BLaER1 treated with 17β-estradiol and CSF1 and Interleukin-3, amounts not matched to agents 10 nM and 100 nM (cell line): ENCODE results near the gene VDAC2.
A peak's percentile ranks its signal among the peaks of the same experiment; 100 is the strongest.

Experiments
- H3K27ac ChIP-seq, 11 experiments: shearing (Covaris generic); formaldehyde crosslinking; 2 replicates each; pipeline ENCODE4 v1.8.1; 2022
- H3K27me3 ChIP-seq, 11 experiments: shearing (Covaris generic); formaldehyde crosslinking; 2 replicates each; pipeline ENCODE4 v1.8.1; 2022
- H3K36me3 ChIP-seq, 11 experiments: shearing (Covaris generic); formaldehyde crosslinking; 2 replicates each; pipeline ENCODE4 v1.8.1; 2022
- H3K4me1 ChIP-seq, 10 experiments: shearing (Covaris generic); formaldehyde crosslinking; 2 replicates each; pipeline ENCODE4 v1.8.1; 2022
- H3K4me2 ChIP-seq, 11 experiments: shearing (Covaris generic); formaldehyde crosslinking; 2 replicates each; pipeline ENCODE4 v1.8.1; 2022
- H3K4me3 ChIP-seq, 10 experiments: shearing (Covaris generic); formaldehyde crosslinking; 2 replicates each; pipeline ENCODE4 v1.8.1; 2022
- H3K9ac ChIP-seq, 11 experiments: shearing (Covaris generic); formaldehyde crosslinking; 2 replicates each; pipeline ENCODE4 v1.8.1; 2022
- H3K9me3 ChIP-seq, 11 experiments: shearing (Covaris generic); formaldehyde crosslinking; replicated peaks in 1 of 11; 2 replicates each; pipeline ENCODE4 v1.8.1; 2022
- H4K20me1 ChIP-seq, 11 experiments: shearing (Covaris generic); formaldehyde crosslinking; 2 replicates each; pipeline ENCODE4 v1.8.1; 2022
- Cebpa-rat ChIP-seq, 11 experiments: shearing (Covaris generic); IDR thresholded peaks; 2 replicates each; pipeline ENCODE4 v1.8.1; 2022

Gene VDAC2

DNA sequence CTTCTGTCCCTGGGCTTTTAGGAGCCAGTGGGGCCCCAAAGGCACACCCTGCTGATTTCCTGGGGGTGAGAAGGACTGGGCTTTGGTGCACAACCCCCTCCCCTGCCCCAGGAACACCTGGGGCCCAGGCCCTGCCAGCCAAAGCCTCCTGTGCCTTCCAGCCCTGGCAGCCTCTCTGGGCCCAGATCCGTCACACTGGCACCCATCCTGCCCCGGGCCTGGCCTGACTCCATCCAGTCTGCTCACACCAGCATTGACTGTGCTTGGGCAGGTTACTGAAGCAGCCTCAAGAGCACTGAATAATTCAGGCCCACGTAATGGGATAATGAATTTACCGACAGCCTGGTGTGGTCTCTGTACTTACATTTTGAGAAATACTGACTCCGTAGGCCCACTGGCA lies 37.2 kb downstream of the VDAC2 start:
- H3K36me3 ChIP-seq, result no peaks in the 10 kb centered on the region
- H3K4me1 ChIP-seq, result peaks cover 0 to 18% (median 12%) of the 10 kb centered on the region in 10 experiments; a peak in 13 of 20 replicates
- no peaks in the 10 kb centered on the region for H4K20me1 ChIP-seq
- peaks cover 6 to 14% (median 9%) of the 10 kb centered on the region in 11 experiments for H3K9me3 ChIP-seq
- no peak overlapping the region for H3K9ac ChIP-seq
- peak overlapping the region in 3 of 11 experiments; percentile 13 to 58 (median 53); a peak in 3 of 22 replicates for H3K4me2 ChIP-seq
- H3K27ac ChIP-seq, result no peak overlapping the region
- H3K27me3 ChIP-seq, result no peaks in the 10 kb centered on the region
- H3K4me3 ChIP-seq, result no peak overlapping the region
- TF ChIP-seq Cebpa-rat (IDR thresholded peaks at IDR 0.05), result no peak

DNA sequence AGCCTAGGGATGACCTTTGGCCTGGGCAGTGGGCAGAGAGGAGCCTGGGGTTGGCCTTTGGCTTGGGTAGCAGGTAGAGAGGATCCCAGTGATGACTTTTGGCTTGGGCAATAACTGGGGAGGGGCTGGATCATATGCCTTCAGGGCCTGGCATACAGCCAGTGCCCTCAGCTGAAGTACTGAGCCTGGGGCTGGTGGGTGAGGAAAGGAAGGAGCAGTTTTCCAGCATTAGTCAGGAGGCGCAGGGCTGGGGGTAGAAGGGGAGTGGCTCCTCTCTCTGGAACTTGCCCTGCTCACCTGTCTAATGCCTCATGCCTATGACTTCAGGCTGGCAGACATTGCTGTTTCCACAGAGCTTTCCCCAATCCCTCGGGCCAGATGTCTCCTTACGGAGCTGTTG lies 40.3 kb downstream of the VDAC2 start:
- H3K4me1 ChIP-seq, result peaks cover 0 to 15% (median 12%) of the 10 kb centered on the region in 10 experiments; a peak in 13 of 20 replicates
- TF ChIP-seq Cebpa-rat (IDR thresholded peaks at IDR 0.05), result no peak
- H3K4me2 ChIP-seq, result no peak overlapping the region
- no peak overlapping the region for H3K4me3 ChIP-seq
- H3K27me3 ChIP-seq, result no peaks in the 10 kb centered on the region
- H3K9me3 ChIP-seq, result peaks cover 31 to 44% (median 39%) of the 10 kb centered on the region in 11 experiments
- no peaks in the 10 kb centered on the region for H3K36me3 ChIP-seq
- H3K27ac ChIP-seq, result no peak overlapping the region
- H4K20me1 ChIP-seq, result no peaks in the 10 kb centered on the region
- no peak overlapping the region for H3K9ac ChIP-seq

DNA sequence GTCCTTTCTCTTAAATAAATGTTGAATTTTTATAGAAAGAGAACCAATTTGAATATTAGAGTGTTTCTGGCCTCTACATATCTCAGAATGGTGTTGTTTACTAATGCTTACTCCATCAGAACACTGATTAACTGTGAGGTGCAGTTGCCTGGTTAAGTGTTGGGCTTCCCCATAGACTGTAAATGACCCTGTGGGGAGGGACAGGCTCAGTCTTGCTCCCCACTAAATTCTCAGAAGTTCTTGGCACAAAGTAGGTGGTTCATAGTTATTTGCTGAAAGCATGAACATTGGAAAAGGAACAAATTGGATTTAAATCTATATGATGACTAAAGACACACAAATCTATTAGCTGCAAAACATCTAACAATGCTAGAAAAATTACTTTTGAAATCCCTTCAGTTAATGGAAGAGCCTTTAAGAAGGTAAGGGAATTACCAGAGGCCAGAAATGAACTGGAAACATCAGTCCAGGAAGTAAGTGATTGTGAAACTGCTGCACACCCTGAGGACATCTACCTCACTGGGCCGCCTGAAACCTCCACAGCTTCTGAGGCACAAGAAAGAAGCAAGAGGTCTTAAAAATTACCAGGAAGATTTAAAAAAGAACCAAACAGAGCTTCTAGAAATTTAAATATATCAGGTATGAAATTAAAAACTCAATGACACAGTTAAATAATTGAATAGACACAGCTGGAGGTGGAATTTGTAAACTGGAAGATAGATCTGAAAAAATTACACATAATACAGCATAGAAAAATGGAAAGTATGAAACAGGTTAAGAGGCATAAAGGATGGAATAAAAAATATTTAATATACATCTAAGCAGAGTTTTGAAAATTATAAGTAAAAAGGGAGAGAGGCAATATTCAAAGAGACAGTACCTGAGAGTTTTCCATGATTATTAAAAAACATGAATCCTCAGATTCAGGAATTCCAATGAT lies 43.0 kb downstream of the VDAC2 start:
- H3K9me3 ChIP-seq, result peaks cover 31 to 44% (median 41%) of the 10 kb centered on the region in 11 experiments
- H3K4me3 ChIP-seq, result no peak overlapping the region
- TF ChIP-seq Cebpa-rat (IDR thresholded peaks at IDR 0.05), result no peak
- no peaks in the 10 kb centered on the region for H3K27me3 ChIP-seq
- H3K4me2 ChIP-seq, result no peak overlapping the region
- no peak overlapping the region for H3K27ac ChIP-seq
- no peaks in the 10 kb centered on the region for H3K4me1 ChIP-seq
- no peak overlapping the region for H3K9ac ChIP-seq
- H3K36me3 ChIP-seq, result no peaks in the 10 kb centered on the region
- H4K20me1 ChIP-seq, result no peaks in the 10 kb centered on the region

DNA sequence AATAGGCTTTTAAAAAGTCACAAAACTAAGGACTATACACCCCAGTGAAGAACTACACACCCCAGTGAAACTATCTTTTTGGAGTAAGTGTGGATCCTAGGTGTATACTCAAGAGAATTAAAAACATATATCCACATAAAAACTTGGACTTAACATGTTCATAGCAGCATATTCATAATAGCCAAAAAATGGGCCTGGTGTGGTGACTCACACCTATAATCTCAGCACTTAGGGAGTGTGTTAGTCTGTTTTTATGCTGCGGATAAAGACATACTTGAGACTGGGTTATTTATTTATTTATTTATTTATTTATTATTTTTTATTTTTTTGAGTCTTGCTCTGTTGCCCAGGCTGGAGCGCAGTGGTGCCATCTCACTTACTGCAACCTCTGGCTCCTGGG lies 44.1 kb downstream of the VDAC2 start:
- Histone ChIP-seq H3K27ac (no peak overlapping the region), H3K4me2 (no peak overlapping the region), H4K20me1 (no peaks in the 10 kb centered on the region), H3K27me3 (no peaks in the 10 kb centered on the region), H3K4me3 (no peak overlapping the region), H3K9me3 (peaks cover 31 to 44% (median 41%) of the 10 kb centered on the region in 11 experiments), H3K36me3 (no peaks in the 10 kb centered on the region), H3K4me1 (no peaks in the 10 kb centered on the region), H3K9ac (no peak overlapping the region)
- TF ChIP-seq Cebpa-rat (IDR thresholded peaks at IDR 0.05), result no peak

DNA sequence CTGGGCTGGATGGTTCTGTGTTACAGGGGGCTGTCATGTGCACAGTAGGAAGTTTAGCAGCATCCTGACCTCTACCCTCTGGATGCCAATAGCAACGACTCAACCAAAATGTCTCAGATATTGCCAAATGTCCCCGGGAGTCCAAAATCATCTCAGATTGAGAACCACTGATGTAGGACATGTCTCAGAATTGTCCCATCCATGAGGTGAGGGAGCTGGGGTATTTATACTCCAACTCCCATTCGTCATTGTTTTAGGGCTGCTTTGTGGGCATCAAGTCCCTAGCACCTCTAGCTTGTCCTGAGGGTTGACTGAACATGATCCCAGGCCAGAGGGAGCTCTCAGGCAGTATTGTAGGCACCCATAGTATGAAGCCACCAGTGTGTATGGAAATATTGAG lies 50.4 kb downstream of the VDAC2 start:
- Histone ChIP-seq H3K27ac (no peak overlapping the region), H3K4me2 (no peak overlapping the region), H3K9ac (no peak overlapping the region)

DNA sequence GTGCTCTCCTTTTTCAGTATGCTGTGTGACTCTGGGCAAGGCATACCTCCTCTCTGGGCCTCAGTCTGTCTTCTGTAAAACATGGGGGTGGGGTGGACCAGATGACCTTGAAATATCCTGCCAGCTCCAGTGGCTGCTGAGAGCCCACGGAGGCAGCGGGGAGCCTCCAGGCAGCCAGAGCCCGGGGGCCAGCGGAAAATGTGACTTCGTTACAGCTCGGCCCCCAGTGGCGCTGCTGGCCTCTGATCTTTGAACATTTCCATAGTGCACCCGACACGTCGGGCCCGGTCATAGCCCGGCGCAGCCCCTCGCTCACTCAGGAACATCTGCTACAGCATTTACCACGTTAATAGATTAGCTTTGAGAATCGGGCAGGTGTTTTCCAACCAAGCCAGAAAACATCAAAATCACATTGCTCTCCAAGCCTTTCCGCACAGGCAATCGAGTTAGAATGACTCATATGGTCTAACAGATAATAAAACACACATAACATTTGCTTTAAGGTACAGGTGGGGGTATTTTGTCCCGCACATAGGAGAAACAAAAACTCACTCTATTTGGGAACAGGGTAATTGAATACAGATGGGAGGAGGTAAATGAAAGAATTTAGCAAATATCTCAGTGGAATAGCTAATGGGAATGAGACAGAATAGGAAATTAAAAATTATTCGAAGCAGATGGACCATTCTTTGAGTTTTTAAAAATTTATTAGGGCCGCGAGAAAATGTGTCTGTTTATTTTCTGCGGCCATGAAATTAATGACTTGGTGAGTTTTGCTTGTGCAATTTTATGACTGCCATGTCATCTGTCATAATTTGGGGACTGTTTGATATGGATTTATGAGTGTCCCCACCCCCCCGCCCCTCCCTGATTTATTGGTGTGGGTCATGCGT lies 51.5 kb downstream of the VDAC2 start:
- no peak for TF ChIP-seq Cebpa-rat (IDR thresholded peaks at IDR 0.05)
- H4K20me1 ChIP-seq, result no peaks in the 10 kb centered on the region
- peaks cover 0 to 9% (median 0%) of the 10 kb centered on the region in 11 experiments; a peak in 3 of 22 replicates for H3K9me3 ChIP-seq
- no peaks in the 10 kb centered on the region for H3K27me3 ChIP-seq
- no peaks in the 10 kb centered on the region for H3K36me3 ChIP-seq
- H3K27ac ChIP-seq, result no peak overlapping the region
- H3K9ac ChIP-seq, result no peak overlapping the region
- H3K4me1 ChIP-seq, result no peaks in the 10 kb centered on the region
- no peak overlapping the region for H3K4me2 ChIP-seq
- H3K4me3 ChIP-seq, result no peak overlapping the region

More for the DNA sequence above, 50.4 kb downstream of the VDAC2 start:
- Histone ChIP-seq H3K36me3 (no peaks in the 10 kb centered on the region), H4K20me1 (no peaks in the 10 kb centered on the region), H3K27me3 (no peaks in the 10 kb centered on the region), H3K9me3 (peaks cover 0 to 10% (median under 1%) of the 10 kb centered on the region in 11 experiments; a peak in 6 of 22 replicates), H3K4me1 (no peaks in the 10 kb centered on the region), H3K4me3 (no peak overlapping the region)
- no peak for TF ChIP-seq Cebpa-rat (IDR thresholded peaks at IDR 0.05)

DNA sequence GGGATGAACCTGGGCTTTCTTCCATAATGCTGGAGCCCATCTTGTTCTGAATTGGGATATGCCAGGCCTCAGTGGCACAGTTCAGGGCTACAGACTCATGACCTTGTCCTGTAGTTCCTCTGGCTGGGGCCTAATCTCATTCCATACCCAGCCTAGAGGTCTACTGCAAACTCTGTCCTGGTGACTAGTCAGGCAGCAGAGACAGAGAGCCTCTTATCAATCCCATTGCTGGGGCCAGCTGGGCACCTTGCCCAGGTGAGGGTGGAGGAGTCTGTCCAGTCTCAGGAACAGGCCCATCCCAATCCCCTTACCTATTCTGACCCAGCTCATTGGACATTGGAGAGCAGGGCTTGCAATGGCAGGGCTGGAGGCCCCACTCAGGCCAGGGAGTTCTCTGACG lies 53.2 kb downstream of the VDAC2 start:
- no peak overlapping the region for H3K4me2 ChIP-seq
- no peak for TF ChIP-seq Cebpa-rat (IDR thresholded peaks at IDR 0.05)
- no peaks in the 10 kb centered on the region for H3K36me3 ChIP-seq
- H3K4me3 ChIP-seq, result no peak overlapping the region
- no peaks in the 10 kb centered on the region for H3K4me1 ChIP-seq
- no peak overlapping the region for H3K27ac ChIP-seq
- no peak overlapping the region for H3K9ac ChIP-seq
- H3K9me3 ChIP-seq, result peaks cover 0 to 9% (median 0%) of the 10 kb centered on the region in 11 experiments; a peak in 3 of 22 replicates
- H4K20me1 ChIP-seq, result no peaks in the 10 kb centered on the region
- no peaks in the 10 kb centered on the region for H3K27me3 ChIP-seq

DNA sequence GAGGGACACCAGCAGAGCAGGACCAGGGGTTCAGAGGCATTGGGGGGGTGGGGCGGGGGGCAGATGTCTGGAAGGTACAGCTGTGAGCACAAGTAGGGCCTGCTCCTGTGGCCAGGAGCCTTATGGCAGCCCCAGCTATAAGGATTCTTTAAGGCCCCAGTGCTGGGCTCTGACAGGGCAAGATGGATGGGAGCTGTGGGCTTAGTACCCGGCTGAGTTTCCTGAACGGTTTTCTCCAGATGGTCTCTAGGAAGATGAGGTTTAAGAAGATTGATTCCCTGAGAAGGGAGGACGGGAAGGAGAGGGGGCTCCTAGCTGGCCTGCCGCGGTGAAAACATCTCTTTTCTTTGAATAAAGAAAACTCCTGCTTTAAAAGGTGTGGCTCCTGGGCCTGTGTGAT lies 55.3 kb downstream of the VDAC2 start:
- no peak overlapping the region for H3K27ac ChIP-seq
- no peak overlapping the region for H3K4me3 ChIP-seq
- H3K9ac ChIP-seq, result no peak overlapping the region
- peaks cover 0 to 4% (median 0%) of the 10 kb centered on the region in 10 experiments; a peak in 1 of 20 replicates for H3K4me1 ChIP-seq
- no peaks in the 10 kb centered on the region for H3K27me3 ChIP-seq
- no peaks in the 10 kb centered on the region for H3K36me3 ChIP-seq
- H3K4me2 ChIP-seq, result no peak overlapping the region
- TF ChIP-seq Cebpa-rat (IDR thresholded peaks at IDR 0.05), result no peak
- peaks cover 0 to 8% (median under 1%) of the 10 kb centered on the region in 11 experiments; a peak in 5 of 22 replicates for H3K9me3 ChIP-seq
- H4K20me1 ChIP-seq, result no peaks in the 10 kb centered on the region

DNA sequence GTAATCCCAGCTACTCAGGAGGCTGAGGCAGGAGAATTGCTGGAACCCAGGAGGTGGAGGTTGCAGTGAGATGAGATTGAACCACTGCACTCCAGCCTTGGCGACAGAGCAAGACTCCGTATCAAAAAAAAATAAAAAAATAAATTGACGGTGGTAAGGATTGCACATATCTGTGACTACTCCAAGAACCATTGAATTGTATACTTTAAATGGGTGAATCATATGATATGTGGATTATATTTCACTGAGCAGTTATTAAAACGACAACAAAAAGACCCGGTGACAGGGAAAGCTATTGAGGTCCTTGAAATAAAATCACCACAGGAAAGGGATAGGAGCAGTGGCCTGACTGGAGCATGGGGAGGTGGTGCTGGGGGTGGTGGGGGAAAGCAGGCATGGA lies 56.3 kb downstream of the VDAC2 start:
- H3K27me3 ChIP-seq, result no peaks in the 10 kb centered on the region
- H3K4me1 ChIP-seq, result peaks cover 0 to 4% (median 0%) of the 10 kb centered on the region in 10 experiments; a peak in 1 of 20 replicates
- H3K36me3 ChIP-seq, result no peaks in the 10 kb centered on the region
- H3K9ac ChIP-seq, result no peak overlapping the region
- no peak overlapping the region for H3K4me2 ChIP-seq
- no peak overlapping the region for H3K27ac ChIP-seq
- peaks cover 0 to 8% (median 0%) of the 10 kb centered on the region in 11 experiments; a peak in 2 of 22 replicates for H3K9me3 ChIP-seq
- H4K20me1 ChIP-seq, result no peaks in the 10 kb centered on the region
- TF ChIP-seq Cebpa-rat (IDR thresholded peaks at IDR 0.05), result no peak
- no peak overlapping the region for H3K4me3 ChIP-seq
